SK-N-SH (cell line): ENCODE measurements around the gene UGDH. TPM values are rescaled to one million over a fixed set of nuclear protein-coding genes. Genes with fewer than 3 reads are reported as not detected.

Experiments used
- CTCF ChIA-PET: fragments of 300-600, 350-600 bp; formaldehyde crosslinking; extraction: SDS; loops from one replicate; lab custom pipeline; 2021; lab: Yijun Ruan, JAX
- POLR2A ChIA-PET: fragments of 350-600 bp; sonication (Branson Sonifier 250); formaldehyde crosslinking; extraction: SDS; loops from one replicate; lab custom pipeline; 2020; ENCODE audit warnings: antibody characterized with exemption, inconsistent platforms; lab: Yijun Ruan, JAX
- DNase-seq: peaks from one replicate; pipeline ENCODE4 v3.0.0; 2012
- H2AFZ ChIP-seq: fragments of 200-600 bp; sonication (generic); 2 replicates; pipeline ENCODE4 v1.8.1; 2016; ENCODE audit warnings: antibody characterized with exemption, mild to moderate bottlenecking, low read depth
- H3F3A ChIP-seq: fragments of 200-600 bp; sonication (generic); replicated peaks from 2 replicates; pipeline ENCODE3; 2016; ENCODE audit warnings: antibody characterized with exemption, mild to moderate bottlenecking; ENCODE audit not compliant: insufficient read depth
- H3K27ac ChIP-seq, 2 experiments: fragments of 200-500 bp in 1 of 2; fragments of 200-600 bp in 1 of 2; sonication (Bioruptor generic) in 1 of 2; sonication (generic), shearing (Covaris generic) in 1 of 2; 2 replicates each; pipeline versions ENCODE4 v1.5.1 to v1.6.1; 2014 to 2016; ENCODE audit warnings: low read depth in 2 of 2, inconsistent platforms in 1 of 2, low read length in 1 of 2, mild to moderate bottlenecking in 1 of 2, mixed read lengths in 1 of 2
- H3K27me3 ChIP-seq: fragments of 200-600 bp; sonication (generic), shearing (Covaris generic); 2 replicates; pipeline ENCODE4 v1.6.1; 2016; ENCODE audit warnings: mixed run types; ENCODE audit not compliant: insufficient read depth
- H3K36me3 ChIP-seq, 2 experiments: fragments of 200-500 bp in 1 of 2; fragments of 200-600 bp in 1 of 2; sonication (Bioruptor generic) in 1 of 2; sonication (generic) in 1 of 2; replicated peaks in 1 of 2; 2 replicates each; pipeline versions ENCODE3 to v1.5.1; 2014 to 2016; ENCODE audit warnings: low read length in 1 of 2, mild to moderate bottlenecking in 1 of 2; ENCODE audit not compliant: insufficient read depth in 2 of 2, control insufficient read depth in 1 of 2
- H3K4me1 ChIP-seq, 2 experiments: fragments of 200-500 bp in 1 of 2; fragments of 200-600 bp in 1 of 2; sonication (Bioruptor generic) in 1 of 2; sonication (generic), shearing (Covaris generic) in 1 of 2; 2 replicates each; pipeline versions ENCODE4 v1.5.1 to v1.6.1; 2014 to 2016; ENCODE audit warnings: low read depth in 1 of 2, low read length in 1 of 2, mixed run types in 1 of 2; ENCODE audit not compliant: insufficient read depth in 2 of 2, control insufficient read depth in 1 of 2
- H3K4me2 ChIP-seq: fragments of 200-600 bp; sonication (generic), shearing (Covaris generic); 2 replicates; pipeline ENCODE4 v1.6.1; 2017; ENCODE audit warnings: mixed run types
- H3K4me3 ChIP-seq, 2 experiments: fragments of 200-500 bp in 1 of 2; fragments of 200-600 bp in 1 of 2; sonication (Bioruptor generic) in 1 of 2; sonication (generic), shearing (Covaris generic) in 1 of 2; 2 replicates each; pipeline versions ENCODE4 v1.5.1 to v1.8.1; 2014 to 2016; ENCODE audit warnings: low read depth in 2 of 2, inconsistent platforms in 1 of 2, low read length in 1 of 2, mild to moderate bottlenecking in 1 of 2, mixed read lengths in 1 of 2, moderate library complexity in 1 of 2
- H3K79me2 ChIP-seq: fragments of 200-600 bp; sonication (generic); 2 replicates; pipeline ENCODE4 v1.8.1; 2017; ENCODE audit warnings: mild to moderate bottlenecking; ENCODE audit not compliant: insufficient read depth
- H3K9ac ChIP-seq: fragments of 200-600 bp; sonication (generic); 2 replicates; pipeline ENCODE4 v1.6.1; 2017; ENCODE audit warnings: mixed run types
- H3K9me2 ChIP-seq: fragments of 200-600 bp; sonication (generic); 2 replicates; pipeline ENCODE4 v1.6.1; 2017; ENCODE audit warnings: mixed run types
- H3K9me3 ChIP-seq: fragments of 200-600 bp; sonication (generic); 2 replicates; pipeline ENCODE4 v1.6.1; 2017; ENCODE audit warnings: mixed run types, mild to moderate bottlenecking, moderate library complexity
- H4K20me1 ChIP-seq: fragments of 200-600 bp; sonication (generic); 2 replicates; pipeline ENCODE4 v1.6.1; 2017; ENCODE audit warnings: mild to moderate bottlenecking, mixed run types; ENCODE audit not compliant: insufficient read depth
- ELF1 ChIP-seq: IDR thresholded peaks from 2 replicates; pipeline ENCODE4 v1.4.0; 2012
- EP300 ChIP-seq, 2 experiments: IDR thresholded peaks; 2 replicates each; pipeline versions ENCODE4 v1.4.0 to v1.6.1; 2012; ENCODE audit warnings: borderline replicate concordance in 1 of 2, low read depth in 1 of 2, low read length in 1 of 2
- EZH2phosphoT487 ChIP-seq: fragments of 200-600 bp; sonication (generic); IDR thresholded peaks from 2 replicates; pipeline ENCODE4 v1.6.1; 2017; ENCODE audit warnings: low read depth, mixed run types, mild to moderate bottlenecking, antibody characterized with exemption, moderate library complexity, borderline replicate concordance
- FOSL2 ChIP-seq: IDR thresholded peaks from 2 replicates; pipeline ENCODE4 v1.4.0; 2012; ENCODE audit warnings: low read depth, mild to moderate bottlenecking, moderate library complexity, borderline replicate concordance
- FOXJ3 ChIP-seq: sonication (generic); formaldehyde crosslinking; IDR thresholded peaks from 2 replicates; pipeline ENCODE4 v1.5.1; 2020; ENCODE audit warnings: mild to moderate bottlenecking, missing genetic modification reagents
- GABPA ChIP-seq: IDR thresholded peaks from 2 replicates; pipeline ENCODE4 v1.4.0; 2012; ENCODE audit warnings: low read depth, mild to moderate bottlenecking
- GATA2 ChIP-seq: sonication (generic); formaldehyde crosslinking; IDR thresholded peaks from 2 replicates; pipeline ENCODE4 v1.5.0; 2020; ENCODE audit warnings: mild to moderate bottlenecking, missing genetic modification reagents
- IRF3 ChIP-seq: fragments of 150-350 bp; IDR thresholded peaks from 2 replicates; pipeline ENCODE4 v1.6.1; 2016; ENCODE audit warnings: mild to moderate bottlenecking, low read depth, low read length
- JUND ChIP-seq: IDR thresholded peaks from 2 replicates; pipeline ENCODE4 v1.4.0; 2012
- MXI1 ChIP-seq: IDR thresholded peaks from 2 replicates; pipeline ENCODE4 v1.6.1; 2012; ENCODE audit warnings: mild to moderate bottlenecking, low read depth, low read length, improper control_type of control experiment
- NFIC ChIP-seq: IDR thresholded peaks from 2 replicates; pipeline ENCODE4 v1.4.0; 2012; ENCODE audit warnings: borderline replicate concordance
- NRF1 ChIP-seq: IDR thresholded peaks from 2 replicates; pipeline ENCODE4 v1.6.1; 2012; ENCODE audit warnings: low read depth, mild to moderate bottlenecking, low read length
- POLR2AphosphoS5 ChIP-seq: IDR thresholded peaks from 2 replicates; pipeline ENCODE4 v1.6.1; 2012; ENCODE audit warnings: low read depth, low read length
- RAD21 ChIP-seq: IDR thresholded peaks from 2 replicates; pipeline ENCODE4 v1.6.1; 2012; ENCODE audit warnings: mild to moderate bottlenecking, low read length
- RCOR1 ChIP-seq: fragments of 150-350 bp; IDR thresholded peaks from 2 replicates; pipeline ENCODE4 v1.6.1; 2017; ENCODE audit warnings: antibody characterized with exemption, low read length
- REST ChIP-seq: IDR thresholded peaks from 2 replicates; pipeline ENCODE4 v1.6.1; 2012; ENCODE audit warnings: mild to moderate bottlenecking, low read depth, low read length, moderate library complexity
- RFX5 ChIP-seq: IDR thresholded peaks from 2 replicates; pipeline ENCODE4 v1.6.1; 2012; ENCODE audit warnings: mild to moderate bottlenecking, improper control_type of control experiment, low read length
- RXRA ChIP-seq: IDR thresholded peaks from 2 replicates; pipeline ENCODE4 v1.4.0; 2012; ENCODE audit warnings: low read depth, mild to moderate bottlenecking, borderline replicate concordance
- SMC3 ChIP-seq: IDR thresholded peaks from 2 replicates; pipeline ENCODE4 v1.6.1; 2012; ENCODE audit warnings: low read depth, low read length, improper control_type of control experiment
- TEAD4 ChIP-seq: IDR thresholded peaks from 2 replicates; pipeline ENCODE4 v1.4.0; 2012; ENCODE audit warnings: mild to moderate bottlenecking, borderline replicate concordance; ENCODE audit not compliant: insufficient read depth
- USF1 ChIP-seq: IDR thresholded peaks from 2 replicates; pipeline ENCODE4 v1.4.0; 2012; ENCODE audit warnings: low read depth, borderline replicate concordance
- YY1 ChIP-seq: IDR thresholded peaks from 2 replicates; pipeline ENCODE4 v1.4.0; 2012; ENCODE audit warnings: low read depth, mild to moderate bottlenecking
- WGBS: methylation state at CpG from one replicate; pipeline ENCODE4 v1.1.6; 2017; ENCODE audit warnings: low lambda C conversion rate; 5-methylcytosine and 5-hydroxymethylcytosine counted together
- polyA plus RNA-seq, 3 experiments: library from polyadenylated mRNA; depleted of rRNA; stranded (reverse); fragments of >200 nt; gene quantifications; 2 replicates each; pipeline ENCODE4 v1.2.3, GENCODE V29; 2012
- TF ChIP-seq, protein P1 (sequence below): IDR thresholded peaks from 2 replicates; pipeline ENCODE4 v1.4.0; 2012; ENCODE audit warnings: low read depth

The UGDH gene
- polyA plus RNA-seq, 1 of the 3 experiments (the other 2 are of a cell fraction) = 41.6 TPM

- TF ChIP-seq RCOR1 (no peak), EP300 (IDR thresholded peaks at IDR 0.05; ENCODE audit: borderline replicate concordance in 1 of 2, low read depth in 1 of 2, low read length in 1 of 2) (no peak), NRF1 (no peak), ELF1 (no peak), JUND (no peak), TEAD4 (no peak), FOXJ3 (CRISPR knock-in tag) (no peak), RAD21 (no peak)
Measured at GRCh38 chr4:39542611-39543012, 15.4 kb upstream of the UGDH start (continued).

GRCh38 chr4:39541987-39542610 is 14.9 kb upstream of the UGDH start:
- WGBS = 86% methylated on average over 7 of the region's 7 CpGs
- peaks cover 4% of the 10 kb centered on the region for H3F3A ChIP-seq
- no peaks in the 10 kb centered on the region for H3K79me2 ChIP-seq
- peaks cover 0 to 3% of the 10 kb centered on the region in 2 experiments for H3K36me3 ChIP-seq
- no peak for DNase-seq
- no peak overlapping the region for H3K4me3 ChIP-seq
- ChIA-PET CTCF (no interaction called here), POLR2A (interaction anchor here (1.5 to 1.6 kb wide), 2 partner anchors 15 to 17 kb away, joined by 3 to 9 read pairs; partner anchors contain the start of gene UGDH)
- H3K4me2 ChIP-seq = no peak overlapping the region
- H3K9me2 ChIP-seq = no peaks in the 10 kb centered on the region
- H3K4me1 ChIP-seq = peaks cover 4 to 6% of the 10 kb centered on the region in 2 experiments; a peak in 3 of 4 replicates
- no peak overlapping the region for H3K27ac ChIP-seq
- TF ChIP-seq RXRA (no peak), YY1 (no peak), RAD21 (no peak), RFX5 (no peak), NFIC (no peak), EZH2phosphoT487 (no peak), EP300 (IDR thresholded peaks at IDR 0.05; ENCODE audit: borderline replicate concordance in 1 of 2, low read depth in 1 of 2, low read length in 1 of 2) (no peak), POLR2AphosphoS5 (no peak), GABPA (no peak), USF1 (no peak), NRF1 (no peak), FOSL2 (no peak), REST (no peak), RCOR1 (no peak), IRF3 (no peak), GATA2 (CRISPR knock-in tag) (no peak), SMC3 (no peak), MXI1 (no peak)
- TF ChIP-seq, protein P1, sequence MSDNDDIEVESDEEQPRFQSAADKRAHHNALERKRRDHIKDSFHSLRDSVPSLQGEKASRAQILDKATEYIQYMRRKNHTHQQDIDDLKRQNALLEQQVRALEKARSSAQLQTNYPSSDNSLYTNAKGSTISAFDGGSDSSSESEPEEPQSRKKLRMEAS = no peak
- H2AFZ ChIP-seq = no peak overlapping the region
- H3K27me3 ChIP-seq = no peaks in the 10 kb centered on the region
- H3K9me3 ChIP-seq = no peaks in the 10 kb centered on the region
- no peaks in the 10 kb centered on the region for H4K20me1 ChIP-seq
- H3K9ac ChIP-seq = no peak overlapping the region
